SH-SY5Y (cell line): Measurements from ENCODE around the gene LSAMP.

ENCODE experiments used
- GATA2 ChIP-seq: IDR thresholded peaks from 2 replicates; pipeline ENCODE4 v1.6.1; 2011; ENCODE audit warnings: mild to moderate bottlenecking, low read depth, low read length
- GATA3 ChIP-seq: IDR thresholded peaks from 2 replicates; pipeline ENCODE4 v1.6.1; 2011; ENCODE audit warnings: low read depth, mild to moderate bottlenecking, low read length, moderate library complexity

GRCh38 chr3:116256843-116257485, 188.3 kb downstream of the LSAMP start:
- no peak for TF ChIP-seq GATA2
- TF ChIP-seq GATA3, result no peak
